OCI-LY1 (cell line): Measurements from ENCODE around the gene MYO3B.

Source experiments
- CTCF ChIP-seq: fragments of 200-600 bp; sonication (generic), shearing (Covaris generic); IDR thresholded peaks from 2 replicates; pipeline ENCODE4 v1.5.1; 2017; ENCODE audit warnings: mild to moderate bottlenecking, antibody characterized with exemption, low read length, moderate library complexity, mixed read lengths
- EZH2 ChIP-seq: fragments of 200-600 bp; sonication (generic), shearing (Covaris generic); IDR thresholded peaks from 2 replicates; pipeline ENCODE4 v1.8.0; 2017; ENCODE audit warnings: borderline replicate concordance, mixed run types, mild to moderate bottlenecking, antibody characterized with exemption, low read length, moderate library complexity, mixed read lengths

GRCh38 chr2:170369228-170369627 is 191.3 kb downstream of the MYO3B start:
- TF ChIP-seq EZH2: no peak
- no peak for TF ChIP-seq CTCF
